H1 (cell line): ENCODE data around the gene PRR14L. TPM values are rescaled to one million over a fixed set of nuclear protein-coding genes. Genes with fewer than 3 reads are reported as not detected.

Experiments
- CBX5 ChIP-seq: fragments of 300-800, 300-1000 bp; sonication (generic); IDR thresholded peaks from 2 replicates; pipeline ENCODE4 v1.7.1; 2016; ENCODE audit warnings: antibody characterized with exemption, low read length, low read depth
- CREB1 ChIP-seq: IDR thresholded peaks from 2 replicates; pipeline ENCODE4 v1.6.1; 2012; ENCODE audit warnings: inconsistent platforms
- MAFK ChIP-seq: IDR thresholded peaks from 2 replicates; pipeline ENCODE4 v1.6.1; 2012; ENCODE audit warnings: low read depth, mild to moderate bottlenecking, improper control_type of control experiment, low read length
- SP2 ChIP-seq: IDR thresholded peaks from 2 replicates; pipeline ENCODE4 v1.6.1; 2012; ENCODE audit warnings: mild to moderate bottlenecking, low read length, inconsistent platforms
- SRF ChIP-seq: IDR thresholded peaks from 2 replicates; pipeline ENCODE4 v1.6.1; 2011; ENCODE audit warnings: mild to moderate bottlenecking, low read depth, low read length, moderate library complexity
- TAF7 ChIP-seq: optimal IDR thresholded peaks from 2 replicates; pipeline ENCODE3; 2011; ENCODE audit warnings: low read depth, mild to moderate bottlenecking, inconsistent platforms, low read length, moderate library complexity, borderline replicate concordance
- TEAD4 ChIP-seq: IDR thresholded peaks from 2 replicates; pipeline ENCODE4 v1.6.1; 2012; ENCODE audit warnings: low read depth, low read length, inconsistent platforms, mixed read lengths
- ZNF274 ChIP-seq: IDR thresholded peaks from 2 replicates; pipeline ENCODE4 v1.7.0; 2012; ENCODE audit warnings: low read length, borderline replicate concordance; ENCODE audit errors: extremely low read depth
- polyA plus RNA-seq, 7 experiments: library from polyadenylated mRNA; depleted of rRNA in 3 of 7; stranded (reverse) in 5 of 7; unstranded in 2 of 7; fragments of >200 nt in 5 of 7; fragments of 200-250 nt in 2 of 7; gene quantifications; 1 replicate in 5 of 7; 2 replicates in 1 of 7; 4 replicates in 1 of 7; pipeline versions ENCODE4 v1.2.1 to v1.2.3, GENCODE V29; 2011 to 2013; ENCODE audit warnings: missing spikeins in 2 of 7, mixed read lengths in 2 of 7
- total RNA-seq: library from RNA; stranded (reverse); fragmentation: NEBNext Ultra II Directional; extraction: Animal tissue kit (Norgen Biotek cat#: 25700); gene quantifications from 2 replicates; pipeline ENCODE4 v1.2.1, GENCODE V29; 2021
- TF ChIP-seq, protein P1 (sequence below): IDR thresholded peaks from 2 replicates; pipeline ENCODE4 v1.6.1; 2012; ENCODE audit warnings: low read length, inconsistent platforms

The PRR14L gene
- total and polyA plus RNA-seq, 2 of the 8 experiments (the other 6 are each of a cell fraction or from before 2014, with no cell fraction given) = 26.5 to 98.6 TPM

DNA sequence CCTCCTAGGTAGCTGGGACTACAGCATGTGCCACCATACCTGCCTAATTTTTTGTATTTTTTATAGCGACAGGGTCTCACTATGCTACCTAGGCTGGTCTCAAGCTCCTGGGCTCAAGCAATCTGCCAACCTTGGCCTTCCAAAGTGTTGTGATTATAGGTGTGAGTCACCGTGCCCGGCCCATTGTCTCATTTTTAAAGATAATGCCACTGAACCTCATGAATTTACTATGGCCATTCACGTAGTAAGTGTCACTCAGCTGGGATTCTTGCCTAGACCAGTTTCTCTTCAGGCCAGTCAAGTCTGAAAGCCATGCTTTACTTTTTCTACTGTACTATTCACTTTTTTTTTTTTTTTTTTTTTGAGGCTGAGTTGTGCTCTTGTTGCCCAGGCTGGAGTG, 26.3 kb upstream of the PRR14L start (continued):
- TF ChIP-seq SP2 (no peak), CBX5 (no peak), CREB1 (no peak), ZNF274 (no peak), MAFK (no peak), SRF (no peak), TEAD4 (no peak), TAF7 (no peak)
- TF ChIP-seq, protein P1, sequence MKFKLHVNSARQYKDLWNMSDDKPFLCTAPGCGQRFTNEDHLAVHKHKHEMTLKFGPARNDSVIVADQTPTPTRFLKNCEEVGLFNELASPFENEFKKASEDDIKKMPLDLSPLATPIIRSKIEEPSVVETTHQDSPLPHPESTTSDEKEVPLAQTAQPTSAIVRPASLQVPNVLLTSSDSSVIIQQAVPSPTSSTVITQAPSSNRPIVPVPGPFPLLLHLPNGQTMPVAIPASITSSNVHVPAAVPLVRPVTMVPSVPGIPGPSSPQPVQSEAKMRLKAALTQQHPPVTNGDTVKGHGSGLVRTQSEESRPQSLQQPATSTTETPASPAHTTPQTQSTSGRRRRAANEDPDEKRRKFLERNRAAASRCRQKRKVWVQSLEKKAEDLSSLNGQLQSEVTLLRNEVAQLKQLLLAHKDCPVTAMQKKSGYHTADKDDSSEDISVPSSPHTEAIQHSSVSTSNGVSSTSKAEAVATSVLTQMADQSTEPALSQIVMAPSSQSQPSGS = no peak
